HK-2 (cell line): ENCODE data around the gene SLC14A1.
A peak's percentile ranks its signal among the peaks of the same experiment; 100 is the strongest.

Experiments
- DNase-seq: peaks from one replicate; pipeline ENCODE4 v3.0.0-alpha.2; 2018; ENCODE audit not compliant: unreplicated experiment

SLC14A1 gene

GRCh38 chr18:45723567-45724355 lies at the start of gene SLC14A1:
SLC14A1 (plus strand) TSS chr18:45724181; CDS start chr18:45730321, 6,140 bp downstream.
- no peak for DNase-seq

GRCh38 chr18:45677276-45677807 lies 46.6 kb upstream of the SLC14A1 start:
- no peak for DNase-seq

GRCh38 chr18:45678441-45678840 lies 45.5 kb upstream of the SLC14A1 start:
- no peak for DNase-seq

- DNase-seq: no peak
Measured at GRCh38 chr18:45678850-45679249, 45.1 kb upstream of the SLC14A1 start.

DNA sequence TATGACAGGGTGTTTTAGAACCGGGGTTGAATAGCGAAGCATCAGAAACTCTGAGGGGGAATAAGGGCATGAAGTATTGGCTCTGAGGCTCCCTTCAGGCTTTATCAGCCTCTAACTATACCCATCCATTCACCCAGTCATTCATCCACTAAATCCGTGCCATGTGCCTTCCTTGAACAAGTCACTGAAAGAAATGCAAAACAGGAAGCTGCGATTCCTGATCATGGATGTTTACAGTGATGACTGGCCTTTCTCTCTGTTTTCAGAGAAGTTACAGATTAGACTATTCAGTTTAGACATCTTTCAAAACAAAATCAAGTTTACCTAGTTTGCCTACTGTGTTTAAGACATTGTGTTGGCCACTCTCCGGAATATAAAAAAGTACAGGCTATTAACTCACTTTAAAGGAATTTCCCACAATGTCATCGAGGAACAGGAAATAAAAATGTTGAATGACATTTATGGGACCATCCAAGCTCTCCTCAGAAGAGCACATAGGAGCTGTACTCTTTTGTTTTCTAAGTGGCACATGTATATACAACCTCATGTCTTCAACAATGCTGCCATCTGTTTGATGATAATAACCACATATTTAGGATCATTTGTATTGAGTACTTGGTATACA lies 43.8 kb upstream of the SLC14A1 start:
- no peak for DNase-seq

DNA sequence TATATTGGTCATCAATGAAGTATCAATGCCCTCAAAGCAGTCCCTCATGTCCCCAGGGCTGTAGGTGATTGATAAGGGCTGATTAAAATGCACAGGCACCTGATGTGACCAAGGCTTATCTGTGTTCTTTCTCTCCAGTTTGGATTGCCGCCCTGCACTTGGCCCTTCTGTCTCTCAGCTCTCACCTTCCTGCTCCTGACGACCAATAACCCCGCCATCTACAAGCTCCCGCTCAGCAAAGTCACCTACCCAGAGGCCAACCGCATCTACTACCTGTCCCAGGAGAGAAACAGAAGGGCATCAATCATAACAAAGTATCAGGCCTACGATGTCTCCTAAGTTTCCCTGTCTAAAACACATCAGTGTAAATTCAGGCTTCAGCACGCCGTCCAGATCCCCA lies 41.8 kb upstream of the SLC14A1 start:
- no peak for DNase-seq

GRCh38 chr18:45684341-45685115 lies 39.5 kb upstream of the SLC14A1 start:
- DNase-seq: no peak

GRCh38 chr18:45686891-45687611 lies 36.9 kb upstream of the SLC14A1 start:
- no peak for DNase-seq

DNA sequence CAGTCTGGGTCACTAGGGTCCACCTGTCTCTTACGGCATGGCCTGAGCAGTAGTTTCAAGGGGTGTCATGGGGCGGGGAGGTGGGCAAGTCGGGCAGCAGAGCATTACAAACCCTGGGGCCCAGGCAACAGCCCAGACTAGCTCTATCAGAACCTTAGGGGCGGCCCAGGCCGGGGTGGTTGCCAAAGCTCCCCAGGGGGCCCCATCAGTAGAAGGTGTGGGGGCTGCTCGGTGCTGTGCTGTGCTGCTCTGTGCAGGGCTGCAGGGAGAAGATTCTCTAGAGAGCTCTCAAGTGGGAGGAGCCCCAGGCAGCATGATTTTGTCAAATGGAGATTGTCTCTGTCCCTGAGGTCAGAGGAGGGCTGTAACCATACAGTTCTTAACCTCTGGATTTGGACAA lies 36.4 kb upstream of the SLC14A1 start:
- no peak for DNase-seq

DNA sequence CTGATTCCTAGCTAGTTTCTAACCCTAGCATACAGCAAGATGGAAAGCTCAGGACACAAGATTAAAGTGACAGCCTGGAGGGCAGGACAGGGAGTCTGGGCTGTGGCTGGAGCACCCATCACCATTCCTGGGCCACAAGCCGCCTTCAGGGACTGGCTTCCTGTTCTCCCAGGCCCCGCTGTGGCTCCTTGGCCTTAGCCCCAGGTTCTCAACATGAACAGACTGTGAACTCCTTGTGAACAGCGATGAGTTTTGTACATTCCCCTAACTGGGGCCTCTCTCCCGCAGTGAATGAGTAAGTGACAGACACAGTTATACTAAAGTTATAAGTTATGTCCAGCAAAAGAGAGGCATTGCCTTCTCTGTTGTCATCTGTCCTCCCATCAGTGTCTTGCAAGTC lies 35.9 kb upstream of the SLC14A1 start:
- DNase-seq: no peak

GRCh38 chr18:45688833-45689232 lies 35.1 kb upstream of the SLC14A1 start:
- DNase-seq: no peak

DNA sequence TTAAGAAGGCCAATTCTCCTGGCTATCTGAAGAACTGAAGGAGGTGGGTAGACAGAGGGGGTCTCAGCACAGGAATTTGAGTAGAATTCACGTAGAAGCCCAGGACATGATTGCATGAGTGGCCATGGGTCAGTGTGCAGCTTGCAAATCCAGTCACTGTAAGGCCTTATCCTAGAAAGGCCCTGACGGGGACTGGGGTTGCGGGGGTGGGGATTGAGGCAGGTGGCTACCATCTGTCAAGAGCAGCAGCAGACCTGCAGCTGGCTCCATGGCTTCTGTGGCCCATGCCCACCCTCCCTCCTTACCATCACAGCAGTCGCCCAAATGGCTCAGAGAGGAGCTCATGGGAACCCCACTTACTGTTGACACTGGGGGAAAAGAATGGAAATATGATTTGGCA lies 34.6 kb upstream of the SLC14A1 start:
- no peak for DNase-seq

- peak; percentile 68 for DNase-seq
Measured at GRCh38 chr18:45690975-45691815, 32.8 kb upstream of the SLC14A1 start.

DNA sequence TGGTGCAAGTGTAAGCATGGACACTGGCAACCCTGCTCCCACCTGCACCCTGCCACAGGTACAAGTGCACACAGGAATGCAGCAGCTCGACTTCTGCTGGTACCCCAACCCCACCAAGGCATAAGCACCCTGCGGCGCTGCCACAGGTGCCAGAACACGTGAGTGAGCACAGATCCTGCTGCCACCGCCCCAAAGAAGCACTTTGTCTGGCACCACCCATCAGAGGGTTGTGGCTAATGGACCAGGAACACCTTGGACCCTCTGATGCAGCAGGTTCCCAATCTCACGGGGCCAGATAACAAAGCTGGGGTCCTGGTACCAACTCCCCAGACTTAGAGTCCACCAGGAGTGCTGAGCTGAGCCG lies 32.2 kb upstream of the SLC14A1 start:
- DNase-seq: no peak

- DNase-seq: no peak
Measured at GRCh38 chr18:45702708-45703265, 21.2 kb upstream of the SLC14A1 start.

DNA sequence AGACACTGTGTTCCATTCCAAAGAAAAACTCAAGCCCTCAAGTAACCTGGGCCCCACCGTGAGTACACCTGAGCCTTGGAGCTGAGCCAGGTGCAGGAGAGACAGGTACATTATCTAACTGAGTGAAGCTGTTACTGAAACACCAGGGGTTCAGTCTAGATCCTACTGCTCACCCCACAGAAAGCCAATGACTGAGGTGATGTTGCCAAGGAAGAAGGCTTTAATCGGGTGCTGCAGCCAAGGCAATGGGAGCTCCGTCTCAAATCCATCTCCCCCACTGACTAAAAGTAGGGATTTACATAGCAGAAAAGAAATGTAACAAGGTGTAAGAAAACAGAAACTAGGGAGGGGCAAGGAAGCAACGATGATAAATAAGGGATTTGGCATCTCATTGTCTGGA lies 15.2 kb upstream of the SLC14A1 start:
- DNase-seq: no peak

DNA sequence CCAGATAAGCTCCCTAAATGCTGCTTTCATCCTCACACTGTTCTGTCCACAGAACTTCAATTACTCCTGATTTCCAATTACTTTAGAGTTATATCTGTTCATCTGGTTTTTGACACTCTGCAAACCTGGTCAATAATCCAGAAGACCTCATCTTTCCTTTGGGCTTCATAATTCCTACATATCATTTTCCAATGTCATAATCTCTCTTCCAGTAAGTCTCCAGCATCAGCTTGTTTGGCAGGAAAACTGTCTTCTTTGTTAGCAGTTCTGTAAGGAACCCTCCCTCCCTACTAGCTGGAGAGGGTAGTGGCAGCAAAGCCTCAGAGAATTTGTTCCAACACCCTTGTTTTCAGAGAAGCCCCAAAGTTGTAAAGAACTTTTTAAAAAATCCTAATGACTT lies 11.9 kb upstream of the SLC14A1 start:
- no peak for DNase-seq

- no peak for DNase-seq
Measured at GRCh38 chr18:45713239-45713638, 10.7 kb upstream of the SLC14A1 start.

DNA sequence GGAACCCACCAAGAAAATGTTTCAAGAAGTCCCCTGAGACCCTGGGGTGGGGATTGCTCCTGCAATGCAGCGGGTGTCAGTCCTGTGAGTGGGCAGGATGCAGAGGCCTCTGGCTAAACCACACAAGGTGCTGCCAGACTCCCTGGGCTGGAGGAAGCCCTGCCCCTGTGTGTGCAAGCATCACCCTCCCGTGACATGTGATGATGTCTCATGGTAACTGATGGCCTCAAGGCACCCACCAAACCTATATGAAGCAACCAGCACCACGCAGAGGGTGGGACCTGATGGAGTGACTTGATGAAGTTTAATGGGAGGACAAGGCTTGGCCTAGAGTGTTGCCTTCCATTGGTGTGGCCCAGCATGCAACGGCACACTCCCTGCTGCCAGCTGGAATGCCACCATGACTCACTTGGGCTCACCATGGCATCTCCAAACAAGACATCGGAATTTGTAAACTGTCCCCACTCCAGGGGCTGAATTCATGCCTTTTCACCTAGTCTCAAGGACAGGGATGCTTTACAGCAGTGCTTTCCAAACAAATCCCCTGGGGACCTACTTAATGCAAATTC lies 8.7 kb upstream of the SLC14A1 start:
- DNase-seq: no peak

DNA sequence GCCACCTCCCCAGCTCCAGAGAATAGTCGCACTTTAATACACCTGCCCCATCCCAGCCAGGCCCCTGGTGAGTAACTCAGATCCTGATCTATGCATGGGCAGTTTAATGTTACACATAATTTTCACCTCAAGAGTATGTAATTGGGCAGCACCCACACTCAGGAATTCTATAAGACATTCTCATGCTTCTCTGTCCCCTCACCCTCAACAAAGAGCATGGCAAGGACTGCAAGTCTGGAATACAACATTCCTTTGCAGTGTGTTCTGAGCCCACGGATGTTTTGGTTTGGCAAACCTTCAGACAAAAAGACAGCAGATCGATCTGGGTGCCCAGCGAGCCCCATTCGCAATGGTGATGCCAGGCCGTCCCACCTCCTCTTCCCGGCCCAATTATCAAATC lies 4.9 kb upstream of the SLC14A1 start:
- DNase-seq: no peak
